Hepatocyte (in vitro differentiated cells): ENCODE measurements around the gene PER2. TPM values are rescaled to one million over a fixed set of nuclear protein-coding genes. Genes with fewer than 3 reads are reported as not detected.
A peak's percentile ranks its signal among the peaks of the same experiment; 100 is the strongest.

Source experiments
- DNase-seq: peaks from one replicate; pipeline ENCODE4 v3.0.0-alpha.2; 2016; ENCODE audit warnings: low spot score
- H2AFZ ChIP-seq: fragments of 200-600 bp; sonication (generic); 2 replicates; pipeline ENCODE4 v1.6.0; 2016; ENCODE audit warnings: antibody characterized with exemption, mild to moderate bottlenecking
- H3K27ac ChIP-seq: fragments of 200-600 bp; sonication (generic); 2 replicates; pipeline ENCODE4 v1.5.1; 2016; ENCODE audit warnings: mild to moderate bottlenecking
- H3K27me3 ChIP-seq: fragments of 200-600 bp; sonication (generic); 2 replicates; pipeline ENCODE4 v1.6.1; 2016
- H3K36me3 ChIP-seq: fragments of 200-600 bp; sonication (generic); replicated peaks from 2 replicates; pipeline ENCODE4 v1.5.1; 2016; ENCODE audit warnings: low read depth; ENCODE audit not compliant: insufficient read depth
- H3K4me1 ChIP-seq: fragments of 200-600 bp; sonication (generic); 2 replicates; pipeline ENCODE4 v1.5.1; 2016; ENCODE audit warnings: mild to moderate bottlenecking, moderate library complexity; ENCODE audit not compliant: insufficient read depth
- H3K4me2 ChIP-seq: fragments of 200-600 bp; sonication (generic); 2 replicates; pipeline ENCODE4 v1.6.0; 2016
- H3K4me3 ChIP-seq: fragments of 200-600 bp; sonication (generic); 2 replicates; pipeline ENCODE4 v1.5.1; 2016; ENCODE audit warnings: mild to moderate bottlenecking
- H3K79me2 ChIP-seq: fragments of 200-600 bp; sonication (generic); 2 replicates; pipeline ENCODE4 v1.6.0; 2017; ENCODE audit warnings: mild to moderate bottlenecking
- H3K9me2 ChIP-seq: fragments of 200-600 bp; sonication (generic); replicated peaks from 2 replicates; pipeline ENCODE4 v1.6.0; 2017; ENCODE audit warnings: mild to moderate bottlenecking; ENCODE audit not compliant: insufficient read depth
- H3K9me3 ChIP-seq: fragments of 200-600 bp; sonication (generic); 2 replicates; pipeline ENCODE4 v1.5.1; 2016; ENCODE audit warnings: low read depth, mild to moderate bottlenecking
- H4K20me1 ChIP-seq: fragments of 200-600 bp; sonication (generic); 2 replicates; pipeline ENCODE4 v1.6.0; 2016; ENCODE audit warnings: mild to moderate bottlenecking; ENCODE audit not compliant: insufficient read depth, poor library complexity, severe bottlenecking
- EZH2 ChIP-seq: fragments of 200-600 bp; sonication (generic); IDR thresholded peaks from 2 replicates; pipeline ENCODE4 v1.6.1; 2016; ENCODE audit warnings: antibody characterized with exemption, mild to moderate bottlenecking, borderline replicate concordance
- EZH2phosphoT487 ChIP-seq: fragments of 200-600 bp; sonication (generic); IDR thresholded peaks from one replicate; pipeline ENCODE4 v1.6.1; 2018; ENCODE audit warnings: antibody characterized with exemption, mild to moderate bottlenecking, low read depth, moderate library complexity; ENCODE audit not compliant: unreplicated experiment, severe bottlenecking
- WGBS: methylation state at CpG from one replicate; pipeline ENCODE4 v1.1.6; 2016; ENCODE audit warnings: low lambda C conversion rate; ENCODE audit errors: missing lambda C conversion rate; 5-methylcytosine and 5-hydroxymethylcytosine counted together
- polyA plus RNA-seq: library from polyadenylated mRNA; unstranded; fragments of >200 nt; fragmentation: Nextera tagmentation; extraction: Ambion mirVana; gene quantifications from 2 replicates; pipeline ENCODE4 v1.2.1, GENCODE V29; 2016
- total RNA-seq: library from RNA; depleted of rRNA; stranded (reverse); fragments of >200 nt; gene quantifications from 2 replicates; pipeline ENCODE4 v1.2.3, GENCODE V29; 2014
- TF ChIP-seq, protein P1 (sequence below): fragments of 200-600 bp; sonication (generic); IDR thresholded peaks from 2 replicates; pipeline ENCODE4 v1.5.1; 2016; ENCODE audit warnings: antibody characterized with exemption, mild to moderate bottlenecking; ENCODE audit not compliant: poor library complexity

Gene PER2
- total and polyA plus RNA-seq, 2 experiments from 2014 or later = 6.0 to 8.9 TPM

DNA sequence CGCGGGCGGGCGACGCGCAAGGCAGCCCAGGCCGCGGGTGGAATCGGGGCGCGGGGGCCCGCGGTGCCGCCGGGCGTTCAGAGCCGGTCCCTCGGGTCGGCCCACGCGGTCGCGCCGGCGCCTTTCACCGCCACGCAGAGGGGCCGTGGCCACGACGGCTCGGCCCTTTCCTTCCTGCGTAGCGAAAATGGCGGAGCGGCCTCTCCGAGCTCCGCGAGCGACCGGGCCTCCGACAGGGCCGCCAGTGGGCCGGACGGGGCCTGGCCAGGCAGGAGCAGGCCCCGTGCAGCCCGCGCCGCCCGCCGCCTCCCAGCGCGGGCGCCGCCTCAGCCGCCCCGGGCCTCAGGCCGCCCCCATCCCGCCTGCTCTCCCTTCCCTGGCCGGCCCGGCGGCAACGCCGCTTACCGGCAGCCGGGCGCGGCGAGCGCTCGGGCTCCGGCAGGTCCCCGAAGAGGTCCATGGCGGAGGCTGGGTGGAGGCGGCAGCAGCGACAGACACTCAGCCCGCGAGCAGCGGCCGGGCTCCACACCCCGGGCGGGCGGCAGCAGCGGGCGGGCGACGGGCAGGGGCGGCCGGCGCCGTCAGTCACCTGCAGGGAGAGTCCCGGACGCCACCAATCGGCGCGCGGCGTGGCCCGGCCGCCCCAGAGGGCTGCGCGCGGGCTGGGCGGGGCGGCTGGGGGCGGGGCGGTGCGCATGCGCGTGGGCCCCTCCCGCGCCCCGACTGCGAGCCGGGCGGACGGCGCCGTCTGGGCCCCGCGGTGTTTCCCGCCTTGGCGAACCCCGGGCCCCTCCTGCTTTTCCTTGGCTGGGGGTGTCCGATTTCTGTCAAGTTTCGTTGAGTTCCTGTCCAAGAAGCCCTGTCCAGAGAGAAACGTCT lies 85.1 kb downstream of the PER2 start, which contains the start of gene ILKAP:
TSS of gene ILKAP (minus strand) at position 602 of the 879 bp plus-strand sequence. CDS start at position 460, 142 bp downstream.
- H3K79me2 ChIP-seq = peaks cover 47% of the 10 kb centered on the region
- no peaks in the 10 kb centered on the region for H3K36me3 ChIP-seq
- peak; percentile 96 for DNase-seq
- peaks cover 45% of the 10 kb centered on the region for H4K20me1 ChIP-seq
- H3K9me2 ChIP-seq = no peaks in the 10 kb centered on the region
- H2AFZ ChIP-seq = peak within 1 kb of the TSS; percentile 95
- TF ChIP-seq, protein P1, sequence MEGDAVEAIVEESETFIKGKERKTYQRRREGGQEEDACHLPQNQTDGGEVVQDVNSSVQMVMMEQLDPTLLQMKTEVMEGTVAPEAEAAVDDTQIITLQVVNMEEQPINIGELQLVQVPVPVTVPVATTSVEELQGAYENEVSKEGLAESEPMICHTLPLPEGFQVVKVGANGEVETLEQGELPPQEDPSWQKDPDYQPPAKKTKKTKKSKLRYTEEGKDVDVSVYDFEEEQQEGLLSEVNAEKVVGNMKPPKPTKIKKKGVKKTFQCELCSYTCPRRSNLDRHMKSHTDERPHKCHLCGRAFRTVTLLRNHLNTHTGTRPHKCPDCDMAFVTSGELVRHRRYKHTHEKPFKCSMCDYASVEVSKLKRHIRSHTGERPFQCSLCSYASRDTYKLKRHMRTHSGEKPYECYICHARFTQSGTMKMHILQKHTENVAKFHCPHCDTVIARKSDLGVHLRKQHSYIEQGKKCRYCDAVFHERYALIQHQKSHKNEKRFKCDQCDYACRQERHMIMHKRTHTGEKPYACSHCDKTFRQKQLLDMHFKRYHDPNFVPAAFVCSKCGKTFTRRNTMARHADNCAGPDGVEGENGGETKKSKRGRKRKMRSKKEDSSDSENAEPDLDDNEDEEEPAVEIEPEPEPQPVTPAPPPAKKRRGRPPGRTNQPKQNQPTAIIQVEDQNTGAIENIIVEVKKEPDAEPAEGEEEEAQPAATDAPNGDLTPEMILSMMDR = peak; percentile 2
- no peak for TF ChIP-seq EZH2phosphoT487
- H3K4me1 ChIP-seq = peaks cover 8% of the 10 kb centered on the region
- peak within 1 kb of the TSS; percentile 93 for H3K4me3 ChIP-seq
- WGBS = under 1% methylated on average over 43 of the region's 126 CpGs
- H3K9me3 ChIP-seq = no peaks in the 10 kb centered on the region
- H3K27me3 ChIP-seq = no peaks in the 10 kb centered on the region
- H3K4me2 ChIP-seq = peak within 1 kb of the TSS; percentile 98
- H3K27ac ChIP-seq = peak within 1 kb of the TSS; percentile 96

DNA sequence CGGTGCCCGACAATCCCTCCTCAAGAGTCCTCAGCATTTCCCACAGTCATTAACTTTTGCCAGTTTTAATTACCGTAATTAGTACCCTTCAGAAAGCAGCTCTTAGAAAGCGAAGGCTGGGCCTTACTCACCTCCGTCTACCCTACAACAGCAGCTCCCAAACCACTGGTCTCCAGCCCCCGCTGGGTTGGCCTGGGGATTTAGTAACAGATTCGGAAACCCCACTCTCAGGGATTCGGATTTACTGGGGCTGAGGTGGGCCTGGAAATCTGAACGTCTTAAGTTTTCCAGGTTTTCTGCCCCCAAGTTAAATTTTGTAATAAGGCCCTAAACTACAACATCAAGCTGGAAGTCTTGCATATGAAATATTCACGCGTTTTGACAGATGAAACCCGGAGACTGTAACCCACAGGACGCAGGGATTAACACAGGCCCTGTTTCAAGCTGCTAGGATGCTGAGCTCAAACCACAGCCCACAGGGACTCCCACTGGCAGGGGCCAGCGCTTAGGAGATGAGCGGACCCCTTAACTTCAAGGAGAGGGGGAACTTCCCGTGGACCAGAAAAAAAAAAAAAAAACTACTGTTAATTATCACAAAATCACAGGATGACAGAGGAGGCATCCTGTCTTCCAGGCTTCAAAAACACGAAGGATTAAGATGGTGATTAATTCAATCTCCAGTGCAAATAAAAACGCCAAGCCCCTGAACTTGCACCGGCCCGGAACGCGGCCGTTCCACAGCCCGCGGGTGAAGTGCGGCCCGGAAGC lies 85.9 kb downstream of the PER2 start:
- H3K36me3 ChIP-seq = no peaks in the 10 kb centered on the region
- H3K4me1 ChIP-seq = peaks cover 8% of the 10 kb centered on the region
- H3K9me2 ChIP-seq = no peaks in the 10 kb centered on the region
- peaks cover 54% of the 10 kb centered on the region for H4K20me1 ChIP-seq
- TF ChIP-seq EZH2phosphoT487 (no peak), EZH2 (no peak)
- TF ChIP-seq, protein P1 = no peak
- peak overlapping the region; percentile 98 for H3K4me2 ChIP-seq
- DNase-seq = peak; percentile 17
- H2AFZ ChIP-seq = peak overlapping the region; percentile 40
- H3K79me2 ChIP-seq = peaks cover 55% of the 10 kb centered on the region
- H3K9me3 ChIP-seq = no peaks in the 10 kb centered on the region
- no peaks in the 10 kb centered on the region for H3K27me3 ChIP-seq
- peak overlapping the region; percentile 96 for H3K27ac ChIP-seq
- WGBS = 9% methylated on average over 27 of the region's 27 CpGs
- H3K4me3 ChIP-seq = peak overlapping the region; percentile 93

Other genes starting within 250 kb of the PER2 start
- gene SCLY, start 227.6 kb downstream of the PER2 start, total RNA-seq = 12.7 and 16.5 TPM in 2 replicates
- gene SCLY, start 227.6 kb downstream of the PER2 start, polyA plus RNA-seq = 21.1 and 21.3 TPM in 2 replicates
- gene ESPNL, start 188.3 kb downstream of the PER2 start, total RNA-seq = 0.27 and 0.36 TPM in 2 replicates
- gene ESPNL, start 188.3 kb downstream of the PER2 start, polyA plus RNA-seq = 0.62 TPM in 1 of 2 replicates, not detected in the other
- gene KLHL30, start 149.9 kb downstream of the PER2 start, total RNA-seq = not detected in 2 replicates
- 0.15 TPM in 1 of 2 replicates, not detected in the other for gene KLHL30, start 149.9 kb downstream of the PER2 start, polyA plus RNA-seq
- 0.27 TPM in 1 of 2 replicates, not detected in the other for gene ERFE, start 129.6 kb downstream of the PER2 start, total RNA-seq
- gene ERFE, start 129.6 kb downstream of the PER2 start, polyA plus RNA-seq = 0.30 and 1.6 TPM in 2 replicates
- gene ILKAP, start 84.9 kb downstream of the PER2 start, total RNA-seq = 20.4 and 25.9 TPM in 2 replicates
- gene ILKAP, start 84.9 kb downstream of the PER2 start, polyA plus RNA-seq = 36.6 and 37.5 TPM in 2 replicates
- 14.1 and 17.8 TPM in 2 replicates for gene HES6, start 48.6 kb downstream of the PER2 start, total RNA-seq
- 23.0 and 28.5 TPM in 2 replicates for gene HES6, start 48.6 kb downstream of the PER2 start, polyA plus RNA-seq
- 9.0 and 9.7 TPM in 2 replicates for gene TRAF3IP1, start 31.9 kb upstream of the PER2 start, total RNA-seq
- gene TRAF3IP1, start 31.9 kb upstream of the PER2 start, polyA plus RNA-seq = 8.4 and 9.1 TPM in 2 replicates
- 13.0 and 19.3 TPM in 2 replicates for gene ASB1, start 138.3 kb upstream of the PER2 start, total RNA-seq
- 27.9 and 30.1 TPM in 2 replicates for gene ASB1, start 138.3 kb upstream of the PER2 start, polyA plus RNA-seq